NK-92 treated with Interleukin-12 subunit alpha and Interleukin-12 subunit beta, amount 100 ng/mL, for 24 hours (cell line): ENCODE data around the gene KCTD10.
"Not testable (repeated sequence)": the region's sequence is repeated elsewhere in the genome, so short reads cannot be mapped to it uniquely, and the experiment has no call there.

Source experiments
- DNase-seq: peaks from one replicate; lab custom pipeline; 2025; lab: John Stamatoyannopoulos, UW

KCTD10 gene

DNA sequence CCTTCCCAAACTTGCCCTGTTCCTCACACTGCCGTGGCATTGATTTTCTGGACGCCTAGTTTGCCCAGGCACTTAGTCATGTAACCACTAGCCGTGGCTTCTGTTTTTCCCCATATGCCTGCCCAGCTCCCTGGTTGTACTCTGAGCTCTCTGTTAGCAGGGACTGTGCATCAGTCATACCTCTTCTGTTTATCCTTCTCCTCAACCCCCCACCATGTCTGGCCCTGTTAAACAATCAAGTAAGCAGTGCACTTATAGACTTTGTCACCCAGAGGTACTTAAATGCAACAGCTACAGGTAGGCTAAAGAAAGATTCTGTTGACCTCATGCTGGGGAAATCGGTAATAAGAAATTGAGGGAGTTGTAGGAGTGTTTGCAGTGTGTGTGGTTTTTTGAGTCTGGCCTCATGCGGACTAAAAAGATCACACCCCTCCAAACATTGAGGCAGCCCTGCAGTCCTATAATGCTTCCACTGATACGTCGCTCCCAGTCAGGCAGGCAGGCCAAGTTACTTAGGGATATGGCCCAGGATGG, 17.3 kb upstream of the KCTD10 start:
- DNase-seq: no peak

DNA sequence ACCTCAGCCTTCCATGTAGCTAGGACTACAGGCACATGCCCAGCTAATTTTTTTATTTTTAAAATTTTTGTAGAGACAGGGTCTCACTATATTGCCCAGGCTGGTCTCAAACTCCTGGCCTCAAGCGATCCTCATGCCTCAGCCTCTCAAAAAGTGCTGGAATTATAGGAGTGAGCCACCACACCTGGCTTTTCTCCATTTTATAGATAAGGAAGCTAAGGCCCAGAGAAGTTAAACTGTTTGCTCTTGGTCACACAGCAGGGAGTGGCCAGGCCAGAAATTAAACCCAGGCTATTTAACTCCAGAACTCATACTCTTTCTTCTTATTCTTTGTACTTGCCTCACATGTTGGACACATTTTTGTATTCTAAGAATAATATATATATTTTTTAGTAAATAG, 16.8 kb upstream of the KCTD10 start:
- no peak for DNase-seq

DNA sequence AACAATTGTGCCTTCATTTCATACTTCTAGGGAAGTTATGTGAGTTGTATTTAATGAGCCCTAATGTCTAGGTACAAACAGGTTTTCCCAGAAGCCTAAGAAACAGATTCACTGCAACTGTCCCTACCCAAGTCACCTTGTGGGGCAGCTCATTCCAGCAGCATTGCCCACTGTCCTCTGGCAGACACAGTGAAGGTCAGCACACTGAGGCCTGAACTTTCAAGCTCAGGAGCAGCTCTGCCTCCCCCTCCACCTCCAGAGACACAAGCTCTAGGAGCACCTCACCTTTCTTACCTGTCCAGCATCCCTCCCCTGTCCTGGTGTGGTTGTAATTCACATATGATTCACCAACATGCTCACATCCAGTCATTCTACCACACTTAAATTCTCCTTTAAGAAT, 16.0 kb upstream of the KCTD10 start:
- DNase-seq: no peak

DNA sequence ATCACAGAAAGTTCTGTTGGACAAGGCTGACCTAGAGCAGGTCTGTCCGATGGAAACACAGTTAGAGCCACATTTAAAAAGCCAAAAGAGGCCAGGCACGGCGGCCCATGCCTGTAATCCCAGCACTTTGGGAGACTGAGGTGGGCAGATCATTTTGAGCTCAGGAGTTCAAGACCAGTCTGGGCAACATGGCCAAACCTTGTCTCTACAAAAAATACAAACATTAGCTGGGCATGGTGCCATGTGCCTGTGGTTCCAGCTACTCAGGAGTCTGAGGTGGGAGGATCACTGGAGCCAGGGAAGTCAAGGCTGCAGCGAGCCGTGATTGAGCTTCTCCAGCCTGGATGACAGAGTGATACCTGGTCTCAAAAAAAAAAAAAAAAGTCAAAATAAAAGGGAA, 15.3 kb upstream of the KCTD10 start:
- DNase-seq: no peak

DNA sequence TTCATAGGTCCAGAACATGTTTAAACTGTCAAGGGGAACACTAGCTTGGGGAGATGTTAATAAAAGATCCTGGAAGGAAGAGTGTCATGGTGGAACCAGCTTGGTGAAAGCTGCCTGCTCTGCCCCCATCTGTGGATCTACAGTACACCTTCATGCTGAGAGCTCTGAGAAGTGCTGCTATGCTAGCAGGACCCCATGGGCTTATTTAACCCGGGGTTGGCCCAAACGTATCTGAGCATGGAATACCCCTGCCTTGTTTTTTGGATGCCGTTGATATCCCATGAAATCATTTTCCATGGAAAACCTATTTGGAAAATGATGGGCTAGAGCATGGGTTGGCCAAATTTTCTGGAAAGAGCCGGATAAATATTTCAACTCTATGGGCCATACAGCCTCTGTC, 14.6 kb upstream of the KCTD10 start:
- DNase-seq: no peak

DNA sequence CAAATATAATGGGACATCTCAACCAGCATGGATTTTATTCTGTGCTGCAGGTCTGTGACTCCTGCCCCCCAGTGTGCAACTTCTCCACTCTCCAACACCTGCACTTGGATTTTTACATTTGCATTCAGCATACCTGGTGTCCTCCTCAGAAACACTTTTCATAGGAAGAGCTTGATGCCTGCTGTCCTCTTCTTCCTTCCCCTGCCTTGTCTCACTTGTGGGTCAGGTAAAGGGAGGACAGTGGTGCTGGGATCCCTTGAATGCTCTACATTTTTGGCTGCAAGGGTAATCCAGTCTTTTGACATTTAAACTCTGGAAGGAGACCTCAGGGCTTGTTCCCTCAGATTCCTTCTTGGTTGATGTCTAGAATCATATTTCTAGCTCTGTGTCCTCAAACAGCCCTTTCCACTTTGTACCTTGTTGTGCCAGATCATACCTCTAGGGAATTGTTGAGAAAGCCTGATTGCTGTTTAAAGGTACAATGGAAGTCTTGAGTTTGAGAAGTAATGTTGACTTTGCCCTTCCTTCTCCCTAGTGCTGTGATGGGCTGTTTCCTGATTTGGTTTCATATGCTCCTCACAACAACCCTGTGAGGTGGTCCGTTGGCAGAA, 13.0 kb upstream of the KCTD10 start:
- DNase-seq: no peak

DNA sequence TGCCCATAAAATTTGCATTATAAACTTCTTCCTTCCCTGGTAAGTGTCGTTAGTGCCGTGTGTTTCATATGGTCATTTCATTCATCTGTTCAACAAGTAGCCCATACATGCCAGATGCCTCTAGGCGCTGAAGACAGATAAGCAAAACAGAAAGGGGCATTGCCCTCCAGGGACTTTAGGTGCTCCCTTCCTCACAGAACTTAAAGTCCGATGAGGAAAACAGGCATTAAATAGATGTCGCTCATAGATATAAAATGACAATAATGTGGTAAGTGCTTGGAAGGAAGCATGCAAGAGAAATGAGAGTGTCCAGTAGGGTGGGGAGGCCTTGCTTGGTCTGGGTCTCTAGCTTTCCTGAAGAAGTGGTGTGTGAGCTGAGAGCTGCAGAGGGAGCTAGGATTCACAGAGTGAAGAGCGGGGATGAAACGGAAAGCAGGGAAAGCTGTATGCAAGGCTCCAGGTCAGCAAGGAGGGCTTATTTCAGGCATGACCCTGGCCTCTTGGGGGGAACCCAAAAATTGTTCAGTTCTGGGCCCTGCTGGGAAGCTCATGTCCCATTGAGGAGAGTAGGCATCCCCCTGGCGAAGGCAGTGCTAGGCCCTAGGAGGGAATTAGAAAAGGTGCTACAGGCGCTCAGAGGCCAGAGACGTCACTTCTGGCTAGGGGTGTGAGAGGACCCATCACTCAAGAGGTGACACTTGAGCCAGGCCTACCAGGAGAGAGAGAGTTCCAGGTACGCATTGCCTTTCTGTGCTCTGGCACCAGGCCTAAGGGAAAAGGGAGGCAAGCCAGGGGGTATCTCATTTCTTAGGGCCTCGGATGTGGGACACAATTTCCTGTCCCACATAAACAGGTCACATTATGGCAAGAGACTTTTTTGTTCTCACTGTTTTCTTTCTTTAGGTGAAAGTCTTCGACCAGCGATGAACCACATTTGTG, 12.2 kb upstream of the KCTD10 start:
- no peak for DNase-seq

DNA sequence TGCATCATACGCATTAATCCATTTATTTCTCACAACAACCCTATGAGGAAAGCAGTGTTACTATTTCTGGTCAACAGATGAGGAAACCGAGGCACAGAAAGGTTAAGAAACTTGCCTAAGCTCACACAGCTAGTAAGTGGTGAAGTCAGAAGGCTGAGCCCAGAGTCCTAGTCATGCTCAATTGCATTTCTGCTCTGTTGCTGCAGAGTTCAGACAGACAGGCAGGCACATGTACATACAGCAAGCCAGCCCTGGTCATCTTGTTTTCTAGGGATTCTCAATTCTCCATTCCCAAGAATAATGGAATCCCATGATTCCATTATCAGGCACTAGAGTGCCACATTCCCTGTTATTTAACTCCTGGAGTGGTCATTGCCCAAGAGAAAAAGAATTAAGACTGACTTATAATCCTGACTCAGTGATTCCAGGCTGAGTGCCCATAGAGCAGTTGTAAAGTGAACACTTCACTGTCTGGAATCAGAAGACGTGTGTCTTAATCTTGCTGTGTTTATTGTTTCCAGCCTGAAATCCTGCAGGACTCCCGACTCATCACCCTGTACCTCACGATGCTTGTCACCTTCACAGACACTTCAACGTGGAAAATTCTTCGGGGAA, 11.1 kb upstream of the KCTD10 start:
- no peak for DNase-seq

DNA sequence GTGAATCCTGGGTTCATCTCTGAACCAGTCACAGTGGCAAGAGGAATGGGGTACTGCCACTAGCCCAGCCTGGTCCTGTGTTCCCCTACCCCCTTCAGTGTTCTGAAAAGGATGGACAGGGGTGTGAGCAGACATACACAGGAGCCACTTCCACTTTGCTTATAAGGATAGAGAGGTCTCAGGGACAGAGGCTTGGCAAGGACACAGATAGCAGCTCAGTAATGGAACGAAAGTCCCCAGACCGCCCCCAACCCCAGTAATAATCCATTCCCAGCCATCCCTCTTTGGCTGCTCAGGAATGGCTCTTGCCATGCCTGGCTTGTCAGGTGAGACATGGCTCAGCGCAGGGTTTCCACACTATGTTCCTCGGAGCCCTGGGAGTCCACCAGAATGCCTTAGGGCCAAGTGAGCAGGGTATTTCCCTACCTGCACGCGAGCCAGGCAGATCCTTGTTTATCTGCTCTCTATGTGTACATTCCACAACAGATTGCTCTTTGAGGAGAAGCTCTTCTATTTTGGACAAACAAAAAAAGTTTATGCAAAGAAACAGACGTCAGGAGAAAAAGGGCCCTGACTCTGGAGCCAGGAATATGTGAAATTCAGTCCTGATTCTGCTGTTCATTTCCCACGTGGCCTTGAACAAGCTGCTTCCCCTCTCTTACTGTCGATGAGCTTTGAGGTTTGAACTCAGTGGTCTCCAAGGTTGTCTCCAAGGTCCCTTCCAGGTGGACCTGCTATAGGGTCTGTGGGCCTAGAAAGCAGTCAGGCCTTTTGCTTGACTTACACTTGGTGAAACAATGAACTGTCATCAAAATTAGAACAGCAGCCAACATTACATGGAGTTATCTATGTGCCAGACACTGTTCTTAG, 10.3 kb upstream of the KCTD10 start:
- no peak for DNase-seq

DNA sequence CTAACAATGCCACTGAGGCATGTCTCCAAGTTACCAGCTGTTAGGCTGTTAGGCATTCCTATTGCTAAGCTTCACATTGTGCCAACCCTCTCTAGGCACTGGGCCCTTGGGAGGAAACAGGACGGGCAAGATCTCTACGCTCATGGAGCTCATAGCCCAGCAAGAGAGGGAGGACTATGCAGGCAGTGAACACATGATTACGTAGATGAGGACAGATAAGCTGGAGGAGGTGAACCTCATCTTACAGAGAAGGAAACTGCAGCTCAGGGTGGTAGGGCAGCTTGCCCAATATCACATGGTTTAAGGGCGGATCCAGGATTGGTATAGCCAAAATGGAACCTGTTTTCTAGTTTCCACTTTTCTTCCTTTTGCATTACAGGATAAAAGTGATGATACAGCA, 8.1 kb upstream of the KCTD10 start:
- no peak for DNase-seq

DNA sequence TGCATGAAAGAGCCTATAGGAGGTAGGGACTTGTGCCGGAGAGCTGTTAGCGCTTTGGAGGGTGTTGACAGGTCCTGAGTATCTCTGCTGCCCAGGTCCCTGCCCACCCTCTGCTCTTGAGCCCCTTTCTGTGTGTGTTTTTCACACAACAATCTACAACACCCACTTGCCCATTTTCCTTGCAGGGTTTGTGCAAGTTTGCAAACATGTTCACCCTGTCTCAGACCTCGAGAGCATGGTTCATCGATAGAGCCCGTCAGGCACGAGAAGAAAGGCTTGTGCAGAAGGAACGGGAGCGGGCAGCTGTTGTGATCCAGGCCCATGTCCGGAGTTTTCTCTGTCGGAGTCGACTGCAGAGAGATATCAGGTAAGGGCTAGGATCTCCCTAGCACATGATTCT, 6.2 kb upstream of the KCTD10 start:
- no peak for DNase-seq

DNA sequence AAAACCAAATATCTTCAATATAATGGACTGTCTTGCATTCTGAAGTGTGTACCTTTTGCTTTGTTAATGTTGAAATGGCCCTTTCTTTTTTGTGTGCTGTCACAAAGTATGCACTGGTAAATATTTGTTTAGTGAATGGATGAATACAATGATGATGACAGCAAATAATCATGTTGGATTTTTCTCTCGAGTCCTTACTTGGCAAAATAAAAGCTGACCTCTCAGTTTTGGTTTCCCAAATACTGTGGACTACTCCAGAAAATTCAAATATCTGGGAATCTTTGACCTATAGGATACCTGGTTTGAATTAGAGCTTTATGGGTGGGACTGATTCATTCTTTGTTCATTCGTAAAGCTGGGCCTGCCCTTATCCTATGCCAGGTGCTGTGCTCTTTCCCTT, 5.8 kb upstream of the KCTD10 start:
- no peak for DNase-seq

DNA sequence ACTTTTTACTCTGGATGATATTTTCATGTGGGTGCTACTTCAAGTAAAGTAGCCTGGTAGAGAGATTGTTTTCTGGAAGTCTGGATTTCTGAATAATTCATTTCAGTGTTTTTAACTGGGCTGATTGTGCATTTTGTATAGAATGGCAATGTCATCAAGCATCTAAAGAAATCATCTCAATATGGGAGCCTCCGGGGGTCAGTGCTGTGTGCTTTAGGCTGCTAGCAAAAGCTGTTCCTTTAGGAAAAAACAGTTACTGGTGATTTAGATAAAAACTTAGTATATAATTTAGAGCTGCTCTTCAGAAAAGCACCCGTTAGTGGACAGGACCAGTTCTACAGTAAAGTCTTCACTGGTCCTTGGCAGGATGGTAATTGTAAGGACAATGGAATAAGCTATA, 5.4 kb upstream of the KCTD10 start:
- DNase-seq: no peak

DNA sequence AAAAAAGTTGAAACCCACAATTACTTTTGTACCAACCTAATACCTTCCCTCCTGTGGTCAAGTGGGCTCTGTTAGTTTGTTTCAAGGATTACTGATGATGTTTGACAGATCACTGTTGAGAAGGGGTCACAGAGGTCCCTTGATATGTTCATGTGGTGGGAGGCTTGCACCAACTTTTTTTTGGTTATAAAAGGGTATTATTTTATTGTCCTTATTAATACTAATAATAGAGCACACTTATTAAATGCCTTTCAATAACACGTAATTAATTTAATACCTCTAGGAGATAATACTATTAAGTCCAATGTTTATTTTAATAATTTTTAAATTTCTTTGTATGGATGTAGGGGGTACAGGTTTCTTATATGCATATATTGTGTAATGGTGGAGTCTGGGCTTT, 4.8 kb upstream of the KCTD10 start:
- no peak for DNase-seq

DNA sequence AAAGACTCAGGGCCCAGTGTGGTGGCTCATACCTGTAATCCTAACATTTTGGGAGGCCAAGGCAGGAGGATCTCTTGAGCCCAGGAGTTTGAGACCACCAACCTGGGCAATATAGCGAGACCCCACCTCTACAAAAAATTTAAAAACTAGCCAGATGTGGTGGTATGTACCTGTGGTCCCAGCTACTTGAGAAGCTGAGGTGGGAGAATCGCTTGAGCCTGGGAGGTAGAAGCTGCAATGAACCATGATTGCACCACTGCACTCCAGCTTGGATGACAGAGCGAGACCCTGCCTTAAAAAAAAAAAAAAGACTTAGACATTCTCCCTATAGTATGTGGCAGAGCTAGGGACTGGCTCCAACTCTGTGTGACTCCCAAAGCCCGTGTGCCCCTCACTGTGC, 3.3 kb upstream of the KCTD10 start:
- DNase-seq: no peak

DNA sequence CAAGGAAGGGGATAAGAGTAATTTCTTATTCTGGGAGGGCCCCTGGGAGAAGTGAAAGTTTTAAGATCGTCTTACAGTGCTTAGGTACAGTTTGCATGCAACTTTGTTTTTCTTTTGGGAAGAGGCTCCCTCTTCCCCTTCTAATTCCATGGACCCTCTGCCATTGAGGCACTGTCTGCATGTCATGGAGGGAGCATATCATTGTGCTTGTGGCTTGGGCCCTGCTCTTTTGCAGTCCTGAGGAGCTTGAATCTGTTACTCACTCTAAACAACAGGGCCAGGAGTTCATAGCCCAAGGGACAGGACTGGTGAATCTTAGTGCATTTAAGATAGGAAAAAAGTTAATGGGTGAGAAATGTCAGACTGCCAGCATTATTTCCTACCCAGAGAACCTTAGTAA, 2.7 kb upstream of the KCTD10 start:
- DNase-seq: no peak

DNA sequence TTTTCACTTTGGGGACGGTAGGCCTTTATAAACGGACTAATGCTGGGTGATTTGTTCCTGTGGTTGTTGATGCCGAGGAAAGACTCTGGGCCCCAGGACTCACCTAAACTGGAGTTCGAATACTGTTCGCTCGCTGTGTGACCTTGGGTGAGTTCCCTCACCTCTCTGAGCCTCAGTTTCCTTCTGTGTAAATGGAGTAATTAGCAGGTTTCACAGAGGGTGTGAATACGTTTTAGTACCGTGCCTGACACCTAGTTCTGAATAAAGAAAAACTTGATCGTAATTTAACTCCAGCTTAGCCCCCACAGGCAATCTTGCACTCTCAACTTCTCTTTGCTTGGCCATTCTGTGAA, 839 bp upstream of the KCTD10 start:
- DNase-seq: no peak

DNA sequence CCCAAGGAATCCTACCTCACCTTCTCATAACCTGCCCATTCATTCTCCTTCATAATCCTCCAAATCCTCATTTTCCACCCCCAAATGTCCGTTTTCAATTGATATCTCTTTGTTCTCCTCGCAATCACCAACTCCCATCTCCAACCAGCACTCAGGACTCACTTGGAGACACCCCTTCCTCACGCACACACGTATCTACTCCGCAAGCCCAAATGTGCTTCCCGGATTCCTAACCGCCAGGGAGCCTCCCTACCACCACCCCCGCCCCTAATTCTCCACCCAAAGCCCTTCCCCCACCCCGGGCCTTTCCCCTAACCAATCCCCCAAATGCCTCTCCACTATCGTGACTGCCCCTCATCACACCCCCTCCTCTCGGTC, 304 bp downstream of the KCTD10 start:
- no peak for DNase-seq

DNA sequence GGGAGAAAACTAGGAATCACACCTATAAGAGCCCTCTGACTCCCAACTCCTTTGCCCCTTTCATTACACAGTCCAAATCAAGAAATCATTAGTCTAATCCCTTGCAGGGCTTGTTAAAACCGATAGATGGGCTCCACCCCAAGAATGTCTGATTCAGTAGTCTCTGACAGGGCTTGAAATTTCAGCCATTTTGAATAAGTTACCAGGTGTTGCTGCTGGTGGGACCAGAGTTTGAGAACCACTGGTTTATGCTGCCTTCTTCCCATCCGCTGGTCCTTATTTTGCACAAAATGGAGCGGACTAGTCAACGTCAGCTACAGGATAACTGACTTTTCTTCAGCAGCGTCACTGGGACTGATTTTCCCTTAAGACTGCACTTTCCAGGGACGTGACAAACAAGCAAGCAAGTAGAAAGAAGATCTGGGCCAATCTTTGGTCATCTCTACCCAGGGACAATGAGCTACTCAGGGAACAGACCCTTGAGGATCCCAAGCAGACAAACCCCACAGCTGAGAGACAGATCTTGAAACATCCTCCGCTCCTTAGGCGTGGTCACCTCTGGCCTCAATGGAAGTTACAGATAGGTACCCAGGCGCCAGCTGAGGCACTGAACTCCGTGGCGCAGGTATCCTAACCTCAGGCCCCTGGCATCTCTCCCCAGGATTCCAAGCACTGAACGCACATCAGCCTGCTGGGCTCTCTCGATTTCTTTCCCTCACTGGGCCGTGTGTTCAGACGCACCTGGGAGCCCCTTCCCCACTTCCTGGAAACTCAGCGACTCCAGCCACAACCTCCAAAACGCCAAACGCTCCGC, 900 bp downstream of the KCTD10 start:
- no peak for DNase-seq

DNA sequence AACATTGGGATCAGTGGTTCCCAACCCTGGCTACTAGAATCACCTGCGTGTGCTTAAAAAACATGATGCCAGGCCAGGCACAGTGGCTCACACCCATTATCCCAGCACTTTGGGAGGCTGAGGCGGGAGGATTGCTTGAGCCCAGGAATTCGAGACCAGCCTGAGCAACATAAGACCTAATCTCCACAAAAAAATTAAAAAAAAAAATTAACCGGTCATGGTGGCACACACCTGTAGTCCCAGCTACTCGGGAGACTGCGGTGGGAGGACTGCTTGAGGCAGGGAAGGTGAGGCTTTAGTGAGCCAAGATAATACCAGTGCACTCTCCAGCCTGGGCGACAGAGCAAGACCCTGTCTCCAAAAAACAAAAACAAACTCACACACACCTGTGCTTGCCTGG, 2.0 kb downstream of the KCTD10 start:
- DNase-seq: no peak

DNA sequence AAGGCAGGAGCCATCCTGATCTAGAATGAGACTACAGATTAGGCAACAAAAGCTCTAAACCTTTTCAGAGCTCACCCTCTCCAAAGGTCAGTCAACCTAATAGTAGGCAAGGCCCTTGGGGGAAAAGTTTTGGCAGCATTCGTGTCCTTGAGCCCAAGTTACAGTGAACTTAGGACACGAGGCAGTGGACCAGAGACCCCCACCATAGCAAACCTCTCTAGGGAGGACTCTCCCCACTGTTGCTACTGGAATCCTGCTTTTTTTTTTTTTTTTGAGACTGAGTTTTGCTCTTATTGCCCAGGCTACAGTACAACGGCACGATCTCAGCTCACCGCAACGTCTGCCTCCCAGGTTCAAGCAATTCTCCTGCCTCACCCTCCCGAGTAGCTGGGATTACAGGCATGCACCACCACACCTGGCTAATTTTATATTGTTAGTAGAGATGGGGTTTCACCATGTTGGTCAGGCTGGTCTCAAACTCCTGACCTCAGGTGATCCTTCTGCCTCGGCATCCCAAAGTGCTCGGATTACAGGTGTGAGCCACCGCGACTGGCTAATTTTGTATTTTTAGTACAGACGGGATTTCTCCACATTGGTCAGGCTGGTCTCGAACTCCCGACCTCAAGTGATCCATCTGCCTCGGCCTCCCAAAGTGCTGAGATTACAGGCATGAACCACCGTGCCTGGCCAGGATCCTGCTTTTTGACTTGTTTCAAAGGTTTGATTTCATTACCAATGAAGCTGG, 3.4 kb downstream of the KCTD10 start:
- DNase-seq: not testable (repeated sequence)
